Glomerular endothelial cell (primary cell): ENCODE data around the gene MLLT11. TPM values are rescaled to one million over a fixed set of nuclear protein-coding genes. Genes with fewer than 3 reads are reported as not detected.

ENCODE experiments used
- total RNA-seq: library from RNA; depleted of rRNA; stranded (reverse); fragments of >200 nt; gene quantifications from 2 replicates; pipeline ENCODE4 v1.2.3, GENCODE V29; 2015

MLLT11 gene
- total RNA-seq, 1 donor from 2014 or later = 25.1 TPM

Other genes with a start within 250 kb of the MLLT11 start
- 20.4 and 28.1 TPM in 2 replicates for gene ARNT, start 183.8 kb upstream of the MLLT11 start, total RNA-seq
- not detected in 2 replicates for gene CTXND2, start 173.3 kb upstream of the MLLT11 start, total RNA-seq
- gene SETDB1, start 134.0 kb upstream of the MLLT11 start, total RNA-seq = 23.1 and 29.5 TPM in 2 replicates
- 109 and 139 TPM in 2 replicates for gene CERS2, start 85.6 kb upstream of the MLLT11 start, total RNA-seq
- 0.19 TPM in 1 of 2 replicates, not detected in the other for gene ANXA9, start 78.1 kb upstream of the MLLT11 start, total RNA-seq
- gene MINDY1, start 53.5 kb upstream of the MLLT11 start, total RNA-seq = 12.5 and 17.9 TPM in 2 replicates
- gene PRUNE1, start 51.9 kb upstream of the MLLT11 start, total RNA-seq = 4.5 and 6.1 TPM in 2 replicates
- not detected in 2 replicates for gene BNIPL, start 23.8 kb upstream of the MLLT11 start, total RNA-seq
- 2.4 and 2.9 TPM in 2 replicates for gene C1orf56, start 12.6 kb upstream of the MLLT11 start, total RNA-seq
- 69.4 and 73.9 TPM in 2 replicates for gene CDC42SE1, start 775 bp upstream of the MLLT11 start, total RNA-seq
- 3.4 and 7.4 TPM in 2 replicates for gene GABPB2, start 10.4 kb downstream of the MLLT11 start, total RNA-seq
- 20.2 and 28.1 TPM in 2 replicates for gene SEMA6C, start 86.2 kb downstream of the MLLT11 start, total RNA-seq
- gene TNFAIP8L2, start 96.3 kb downstream of the MLLT11 start, total RNA-seq = not detected in 2 replicates
- 4.7 and 5.9 TPM in 2 replicates for gene LYSMD1, start 105.5 kb downstream of the MLLT11 start, total RNA-seq
- 39.3 and 42.6 TPM in 2 replicates for gene SCNM1, start 105.7 kb downstream of the MLLT11 start, total RNA-seq
- not detected in 2 replicates for gene TMOD4, start 115.6 kb downstream of the MLLT11 start, total RNA-seq
- gene VPS72, start 129.8 kb downstream of the MLLT11 start, total RNA-seq = 38.1 and 58.2 TPM in 2 replicates
- gene PIP5K1A, start 138.2 kb downstream of the MLLT11 start, total RNA-seq = 36.4 and 45.3 TPM in 2 replicates
- 151 and 156 TPM in 2 replicates for gene PSMD4, start 194.3 kb downstream of the MLLT11 start, total RNA-seq
- gene ZNF687, start 221.9 kb downstream of the MLLT11 start, total RNA-seq = 17.6 and 22.8 TPM in 2 replicates